MM.1S (cell line): ENCODE results near the gene PARVB.

ENCODE experiments used
- EZH2 ChIP-seq: fragments of 300-600 bp; sonication (generic); optimal IDR thresholded peaks from 2 replicates; pipeline ENCODE3; 2017; ENCODE audit warnings: low read depth, mild to moderate bottlenecking, antibody characterized with exemption, low read length, mixed read lengths
- EZH2phosphoT487 ChIP-seq: fragments of 300-600 bp; sonication (generic); IDR thresholded peaks from 2 replicates; pipeline ENCODE4 v1.6.1; 2018; ENCODE audit warnings: antibody characterized with exemption, low read length
- TF ChIP-seq, protein P1 (sequence below): fragments of 300-600 bp; sonication (generic); IDR thresholded peaks from 2 replicates; pipeline ENCODE4 v1.5.1; 2016; ENCODE audit warnings: antibody characterized with exemption, low read length, mixed read lengths

- TF ChIP-seq, protein P1, sequence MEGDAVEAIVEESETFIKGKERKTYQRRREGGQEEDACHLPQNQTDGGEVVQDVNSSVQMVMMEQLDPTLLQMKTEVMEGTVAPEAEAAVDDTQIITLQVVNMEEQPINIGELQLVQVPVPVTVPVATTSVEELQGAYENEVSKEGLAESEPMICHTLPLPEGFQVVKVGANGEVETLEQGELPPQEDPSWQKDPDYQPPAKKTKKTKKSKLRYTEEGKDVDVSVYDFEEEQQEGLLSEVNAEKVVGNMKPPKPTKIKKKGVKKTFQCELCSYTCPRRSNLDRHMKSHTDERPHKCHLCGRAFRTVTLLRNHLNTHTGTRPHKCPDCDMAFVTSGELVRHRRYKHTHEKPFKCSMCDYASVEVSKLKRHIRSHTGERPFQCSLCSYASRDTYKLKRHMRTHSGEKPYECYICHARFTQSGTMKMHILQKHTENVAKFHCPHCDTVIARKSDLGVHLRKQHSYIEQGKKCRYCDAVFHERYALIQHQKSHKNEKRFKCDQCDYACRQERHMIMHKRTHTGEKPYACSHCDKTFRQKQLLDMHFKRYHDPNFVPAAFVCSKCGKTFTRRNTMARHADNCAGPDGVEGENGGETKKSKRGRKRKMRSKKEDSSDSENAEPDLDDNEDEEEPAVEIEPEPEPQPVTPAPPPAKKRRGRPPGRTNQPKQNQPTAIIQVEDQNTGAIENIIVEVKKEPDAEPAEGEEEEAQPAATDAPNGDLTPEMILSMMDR = no peak
- TF ChIP-seq EZH2 = no peak
- no peak for TF ChIP-seq EZH2phosphoT487
Observed at GRCh38 chr22:44002997-44003396, 21.1 kb upstream of the PARVB start.
